ENCODE measurements around the gene CRTC1.

The CRTC1 gene

GRCh38 chr19:18701250-18701608 is 17.7 kb downstream of the CRTC1 start:
- H3K4me1 ChIP-seq (ENCODE audit: control insufficient read depth, low read length), result peaks cover 32% of the 10 kb centered on the region
- H3K4me2 ChIP-seq (ENCODE audit: low read length), result peak overlapping the region; percentile 57
- H3K79me2 ChIP-seq (ENCODE audit: control insufficient read depth, low read length), result peaks cover 8% of the 10 kb centered on the region; the same call in 1 of the 2 replicates
- no peaks in the 10 kb centered on the region for H3F3A ChIP-seq (ENCODE audit: control insufficient read depth, insufficient read depth)
- H3K9me3 ChIP-seq (ENCODE audit: control insufficient read depth, insufficient read depth, low read length), result no peaks in the 10 kb centered on the region
- H3K9me2 ChIP-seq (replicated peaks; ENCODE audit: control insufficient read depth, low read length), result no peaks in the 10 kb centered on the region
- peaks cover 4% of the 10 kb centered on the region; the same call in 1 of the 2 replicates for H4K20me1 ChIP-seq (ENCODE audit: control insufficient read depth, insufficient read depth, low read depth, low read length)
- no peak overlapping the region for H3K27ac ChIP-seq (ENCODE audit: low read depth, low read length)
- TF ChIP-seq EZH2phosphoT487 (IDR thresholded peaks at IDR 0.05; ENCODE audit: borderline replicate concordance, low read length) (no peak), CTCF (IDR thresholded peaks at IDR 0.05; ENCODE audit: low read depth, low read length, poor library complexity, severe bottlenecking) (no peak)
- no peaks in the 10 kb centered on the region for H3K27me3 ChIP-seq (ENCODE audit: control insufficient read depth, low read length)
- H3K4me3 ChIP-seq (ENCODE audit: low read length), result peak overlapping the region; percentile 34
- H3K36me3 ChIP-seq (ENCODE audit: control insufficient read depth, low read length), result no peaks in the 10 kb centered on the region

GRCh38 chr19:18704054-18704453 is 20.6 kb downstream of the CRTC1 start:
- TF ChIP-seq CTCF (IDR thresholded peaks at IDR 0.05; ENCODE audit: low read depth, low read length, poor library complexity, severe bottlenecking) (no peak), EZH2phosphoT487 (IDR thresholded peaks at IDR 0.05; ENCODE audit: borderline replicate concordance, low read length) (no peak)
- no peak overlapping the region for H3K27ac ChIP-seq (ENCODE audit: low read depth, low read length)
- H3K79me2 ChIP-seq (ENCODE audit: control insufficient read depth, low read length), result peaks cover 11% of the 10 kb centered on the region; the same call in 1 of the 2 replicates
- H3F3A ChIP-seq (ENCODE audit: control insufficient read depth, insufficient read depth), result no peaks in the 10 kb centered on the region
- H3K4me1 ChIP-seq (ENCODE audit: control insufficient read depth, low read length), result peaks cover 24% of the 10 kb centered on the region
- H3K4me2 ChIP-seq (ENCODE audit: low read length), result no peak overlapping the region
- H3K9me3 ChIP-seq (ENCODE audit: control insufficient read depth, insufficient read depth, low read length), result no peaks in the 10 kb centered on the region
- no peaks in the 10 kb centered on the region for H3K9me2 ChIP-seq (replicated peaks; ENCODE audit: control insufficient read depth, low read length)
- H3K36me3 ChIP-seq (ENCODE audit: control insufficient read depth, low read length), result no peaks in the 10 kb centered on the region
- no peaks in the 10 kb centered on the region for H4K20me1 ChIP-seq (ENCODE audit: control insufficient read depth, insufficient read depth, low read depth, low read length)
- no peak overlapping the region for H3K4me3 ChIP-seq (ENCODE audit: low read length)
- no peaks in the 10 kb centered on the region for H3K27me3 ChIP-seq (ENCODE audit: control insufficient read depth, low read length)

DNA sequence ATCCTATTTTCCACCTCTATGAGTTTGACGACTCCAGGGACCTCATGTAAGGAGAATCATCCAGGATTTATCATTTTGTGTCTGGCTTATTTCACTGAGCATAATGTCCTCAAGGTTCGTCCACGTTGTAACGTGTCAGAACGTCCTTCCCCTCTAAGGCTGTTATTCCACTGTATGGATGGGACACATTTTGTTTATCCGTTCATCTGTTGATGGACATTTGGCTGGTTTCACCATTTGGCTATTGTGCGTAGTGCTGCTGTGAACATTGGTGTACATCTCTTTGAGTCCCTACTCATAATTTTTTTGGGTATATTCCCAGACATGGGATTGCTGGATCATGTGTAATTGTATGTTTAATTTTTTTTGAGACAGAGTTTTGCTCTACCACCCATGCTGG is 21.5 kb downstream of the CRTC1 start:
- H3K79me2 ChIP-seq (ENCODE audit: control insufficient read depth, low read length), result peaks cover 11% of the 10 kb centered on the region; the same call in 1 of the 2 replicates
- no peaks in the 10 kb centered on the region for H3K36me3 ChIP-seq (ENCODE audit: control insufficient read depth, low read length)
- H3K27ac ChIP-seq (ENCODE audit: low read depth, low read length), result no peak overlapping the region
- H3K9me2 ChIP-seq (replicated peaks; ENCODE audit: control insufficient read depth, low read length), result no peaks in the 10 kb centered on the region
- no peak overlapping the region for H3K4me2 ChIP-seq (ENCODE audit: low read length)
- H3K4me1 ChIP-seq (ENCODE audit: control insufficient read depth, low read length), result peaks cover 15% of the 10 kb centered on the region
- no peak overlapping the region for H3K4me3 ChIP-seq (ENCODE audit: low read length)
- H3K9me3 ChIP-seq (ENCODE audit: control insufficient read depth, insufficient read depth, low read length), result no peaks in the 10 kb centered on the region
- TF ChIP-seq CTCF (IDR thresholded peaks at IDR 0.05; ENCODE audit: low read depth, low read length, poor library complexity, severe bottlenecking) (no peak), EZH2phosphoT487 (IDR thresholded peaks at IDR 0.05; ENCODE audit: borderline replicate concordance, low read length) (no peak)
- H3F3A ChIP-seq (ENCODE audit: control insufficient read depth, insufficient read depth), result no peaks in the 10 kb centered on the region
- H3K27me3 ChIP-seq (ENCODE audit: control insufficient read depth, low read length), result no peaks in the 10 kb centered on the region
- no peaks in the 10 kb centered on the region for H4K20me1 ChIP-seq (ENCODE audit: control insufficient read depth, insufficient read depth, low read depth, low read length)

Measured in DOHH2 (cell line).